H1 (cell line): ENCODE results near the gene APOL6. TPM values are rescaled to one million over a fixed set of nuclear protein-coding genes. Genes with fewer than 3 reads are reported as not detected.
"Not testable (repeated sequence)": the region's sequence is repeated elsewhere in the genome, so short reads cannot be mapped to it uniquely, and the experiment has no call there.

Experiments
- CTCF ChIA-PET: fragments of 300-600 bp; sonication (Branson Sonifier 250); formaldehyde crosslinking; loops from one replicate; lab custom pipeline; 2021; ENCODE audit not compliant: partially characterized antibody; lab: Charles Lee
- POLR2A ChIA-PET: fragments of 300-600 bp; sonication (Branson Sonifier 250); formaldehyde crosslinking; loops from one replicate; lab custom pipeline; 2021; ENCODE audit warnings: inconsistent platforms; ENCODE audit not compliant: partially characterized antibody; lab: Charles Lee
- DNase-seq, 2 experiments: peaks; one replicate each; pipeline versions ENCODE4 v3.0.0 to v3.0.0-alpha.2; 2010 to 2022; ENCODE audit warnings: low spot score in 2 of 2, low read depth in 1 of 2, mixed read lengths in 1 of 2
- FAIRE-seq: peaks from 2 replicates; lab custom pipeline; 2011; peaks lifted over from hg19 to GRCh38; lab: Jason Lieb, UNC
- H2AFZ ChIP-seq: 2 replicates; pipeline ENCODE4 v1.8.1; 2012; ENCODE audit warnings: low read length, inconsistent platforms
- H2AK5ac ChIP-seq: 2 replicates; pipeline ENCODE4 v1.6.1; 2013; ENCODE audit warnings: low read depth, low read length
- H2BK120ac ChIP-seq: replicated peaks from 2 replicates; pipeline ENCODE3; 2013; ENCODE audit warnings: low read depth, low read length, inconsistent platforms
- H2BK12ac ChIP-seq: 2 replicates; pipeline ENCODE4 v1.6.1; 2013; ENCODE audit warnings: low read depth, low read length
- H2BK15ac ChIP-seq: 2 replicates; pipeline ENCODE4 v1.6.1; 2013; ENCODE audit warnings: low read length
- H2BK20ac ChIP-seq: 2 replicates; pipeline ENCODE4 v1.6.1; 2013; ENCODE audit warnings: low read length
- H2BK5ac ChIP-seq: 2 replicates; pipeline ENCODE4 v1.6.1; 2013; ENCODE audit warnings: low read depth, low read length
- H3K14ac ChIP-seq: 2 replicates; pipeline ENCODE4 v1.6.1; 2013; ENCODE audit warnings: inconsistent platforms; ENCODE audit not compliant: insufficient read length
- H3K18ac ChIP-seq: 2 replicates; pipeline ENCODE4 v1.6.1; 2013; ENCODE audit warnings: low read length; ENCODE audit errors: extremely low read depth
- H3K23ac ChIP-seq: 2 replicates; pipeline ENCODE4 v1.6.1; 2013; ENCODE audit warnings: inconsistent platforms; ENCODE audit not compliant: insufficient read length
- H3K23me2 ChIP-seq: 2 replicates; pipeline ENCODE4 v1.6.1; 2013; ENCODE audit warnings: low read depth, low read length
- H3K27ac ChIP-seq: 2 replicates; pipeline ENCODE4 v1.6.1; 2011; ENCODE audit warnings: low read depth, low read length, inconsistent platforms
- H3K27me3 ChIP-seq, 4 experiments: replicated peaks in 1 of 4; 1 replicate in 1 of 4; 2 replicates in 3 of 4; pipeline versions ENCODE4 v1.6.1 to v1.8.1; 2011 to 2013; ENCODE audit warnings: low read length in 3 of 4, mild to moderate bottlenecking in 3 of 4, inconsistent platforms in 2 of 4, mixed read lengths in 2 of 4, moderate library complexity in 1 of 4; ENCODE audit not compliant: control insufficient read depth in 3 of 4, insufficient read depth in 3 of 4; ENCODE audit errors: extremely low read depth in 1 of 4
- H3K36me3 ChIP-seq, 4 experiments: 2 replicates each; pipeline versions ENCODE4 v1.6.1 to v1.8.1; 2011 to 2013; ENCODE audit warnings: mild to moderate bottlenecking in 4 of 4, low read length in 3 of 4, moderate library complexity in 2 of 4, control low read depth in 1 of 4, inconsistent platforms in 1 of 4; ENCODE audit not compliant: insufficient read depth in 4 of 4, control insufficient read depth in 2 of 4
- H3K4ac ChIP-seq: replicated peaks from 2 replicates; pipeline ENCODE3; 2013; ENCODE audit warnings: low read length, low read depth, mixed read lengths, inconsistent platforms; ENCODE audit not compliant: insufficient read length
- H3K4me1 ChIP-seq, 4 experiments: replicated peaks in 1 of 4; 1 replicate in 1 of 4; 2 replicates in 3 of 4; pipeline versions ENCODE4 v1.6.1 to v1.8.1; 2011 to 2013; ENCODE audit warnings: low read length in 3 of 4, inconsistent platforms in 2 of 4, mixed read lengths in 1 of 4; ENCODE audit not compliant: insufficient read depth in 4 of 4, control insufficient read depth in 3 of 4
- H3K4me2 ChIP-seq, 2 experiments: 2 replicates each; pipeline versions ENCODE4 v1.6.1 to v1.8.1; 2011 to 2013; ENCODE audit warnings: low read depth in 2 of 2, low read length in 2 of 2, control low read depth in 1 of 2, inconsistent platforms in 1 of 2, mild to moderate bottlenecking in 1 of 2; ENCODE audit not compliant: insufficient read depth in 1 of 2
- H3K4me3 ChIP-seq, 4 experiments: fragments of 200-600, 300-600 bp in 1 of 4; sonication (generic), shearing (Covaris generic), sonication (Bioruptor Twin) in 1 of 4; 2 replicates each; pipeline versions ENCODE4 v1.5.1 to v1.8.1; 2011 to 2016; ENCODE audit warnings: low read length in 4 of 4, low read depth in 3 of 4, control low read depth in 2 of 4, inconsistent platforms in 2 of 4, mild to moderate bottlenecking in 2 of 4, mixed read lengths in 1 of 4, moderate library complexity in 1 of 4; ENCODE audit not compliant: insufficient read depth in 2 of 4; ENCODE audit errors: extremely low read depth in 1 of 4
- H3K56ac ChIP-seq: replicated peaks from 2 replicates; pipeline ENCODE3; 2013; ENCODE audit warnings: low read depth, mild to moderate bottlenecking, mixed read lengths, low read length, inconsistent platforms; ENCODE audit not compliant: insufficient read length
- H3K79me1 ChIP-seq: 2 replicates; pipeline ENCODE4 v1.6.1; 2013; ENCODE audit warnings: low read depth, low read length, control low read depth
- H3K79me2 ChIP-seq, 2 experiments: 2 replicates each; pipeline versions ENCODE4 v1.6.1 to v1.8.1; 2012 to 2013; ENCODE audit warnings: low read length in 2 of 2, mild to moderate bottlenecking in 2 of 2, inconsistent platforms in 1 of 2; ENCODE audit not compliant: insufficient read depth in 2 of 2, control insufficient read depth in 1 of 2
- H3K9ac ChIP-seq, 4 experiments: replicated peaks in 1 of 4; 1 replicate in 1 of 4; 2 replicates in 3 of 4; pipeline versions ENCODE4 v1.6.1 to v1.8.1; 2011 to 2013; ENCODE audit warnings: low read depth in 3 of 4, low read length in 3 of 4, control low read depth in 2 of 4, mild to moderate bottlenecking in 2 of 4, moderate library complexity in 2 of 4, inconsistent platforms in 1 of 4; ENCODE audit errors: extremely low read depth in 1 of 4
- H3K9me3 ChIP-seq, 2 experiments: 2 replicates each; pipeline versions ENCODE4 v1.6.1 to v1.8.1; 2012 to 2013; ENCODE audit warnings: mild to moderate bottlenecking in 2 of 2, moderate library complexity in 2 of 2, control low read depth in 1 of 2, inconsistent platforms in 1 of 2, low read depth in 1 of 2, low read length in 1 of 2, mixed read lengths in 1 of 2; ENCODE audit not compliant: insufficient read depth in 2 of 2
- H4K20me1 ChIP-seq, 2 experiments: replicated peaks in 1 of 2; 2 replicates each; pipeline versions ENCODE3 to v1.8.1; 2011 to 2013; ENCODE audit warnings: inconsistent platforms in 2 of 2, low read length in 2 of 2, mild to moderate bottlenecking in 1 of 2; ENCODE audit not compliant: insufficient read depth in 2 of 2, control insufficient read depth in 1 of 2
- H4K5ac ChIP-seq: 2 replicates; pipeline ENCODE4 v1.6.1; 2013; ENCODE audit warnings: low read length, low read depth, mixed read lengths, inconsistent platforms; ENCODE audit not compliant: insufficient read length
- H4K8ac ChIP-seq: 2 replicates; pipeline ENCODE4 v1.8.0; 2013; ENCODE audit warnings: mild to moderate bottlenecking, moderate library complexity, low read length, inconsistent platforms; ENCODE audit not compliant: insufficient read depth; ENCODE audit errors: extremely low read depth
- H4K91ac ChIP-seq: replicated peaks from 2 replicates; pipeline ENCODE3; 2013; ENCODE audit warnings: low read length, mixed read lengths, inconsistent platforms; ENCODE audit not compliant: insufficient read length
- WGBS, 2 experiments: shearing (Covaris generic) in 1 of 2; methylation state at CpG; one replicate each; pipeline versions ENCODE4 v1.1.6 to v1.1.7; 2013 to 2015; ENCODE audit warnings: low lambda C conversion rate in 2 of 2, mixed read lengths in 2 of 2, inconsistent platforms in 1 of 2, low coverage in 1 of 2, missing lambda C conversion rate in 1 of 2; ENCODE audit not compliant: insufficient replicate concordance in 2 of 2, insufficient coverage in 1 of 2, insufficient read length in 1 of 2; ENCODE audit errors: extremely low coverage in 1 of 2, missing lambda C conversion rate in 1 of 2; 5-methylcytosine and 5-hydroxymethylcytosine counted together
- polyA plus RNA-seq, 7 experiments: library from polyadenylated mRNA; depleted of rRNA in 3 of 7; stranded (reverse) in 5 of 7; unstranded in 2 of 7; fragments of >200 nt in 5 of 7; fragments of 200-250 nt in 2 of 7; gene quantifications; 1 replicate in 5 of 7; 2 replicates in 1 of 7; 4 replicates in 1 of 7; pipeline versions ENCODE4 v1.2.1 to v1.2.3, GENCODE V29; 2011 to 2013; ENCODE audit warnings: missing spikeins in 2 of 7, mixed read lengths in 2 of 7
- total RNA-seq: library from RNA; stranded (reverse); fragmentation: NEBNext Ultra II Directional; extraction: Animal tissue kit (Norgen Biotek cat#: 25700); gene quantifications from 2 replicates; pipeline ENCODE4 v1.2.1, GENCODE V29; 2021

Gene APOL6
- total and polyA plus RNA-seq, 2 of the 8 experiments (the other 6 are each of a cell fraction or from before 2014, with no cell fraction given), result 0.06 to 0.13 TPM

GRCh38 chr22:35676065-35676464 lies 27.8 kb downstream of the APOL6 start:
- H3K4me3 ChIP-seq, H4K8ac ChIP-seq, H3K14ac ChIP-seq, H3K36me3 ChIP-seq, DNase-seq, H2AFZ ChIP-seq, H2BK5ac ChIP-seq, H4K20me1 ChIP-seq, H2AK5ac ChIP-seq, H3K4me2 ChIP-seq, H2BK120ac ChIP-seq, H4K5ac ChIP-seq, H3K9ac ChIP-seq, H2BK15ac ChIP-seq, H3K4ac ChIP-seq, H3K56ac ChIP-seq, FAIRE-seq, H3K23ac ChIP-seq, H2BK20ac ChIP-seq, H2BK12ac ChIP-seq, H4K91ac ChIP-seq, H3K27ac ChIP-seq, H3K79me1 ChIP-seq, H3K23me2 ChIP-seq, H3K27me3 ChIP-seq, H3K79me2 ChIP-seq: not testable (repeated sequence)
- H3K9me3 ChIP-seq, result peaks cover 0 to 19% of the 10 kb centered on the region in 2 experiments; a peak in 3 of 4 replicates
- CTCF ChIA-PET, result interaction anchor here (1.5 to 2.2 kb wide), 2 partner anchors 8 to 14 kb away, joined by 7 to 13 read pairs; no protein-coding TSS in a partner anchor
- 0% methylated on average over 1 of the region's 1 CpG; no CpG with 5 or more reads in 1 of the 2 experiments for WGBS, 2 experiments
- peaks cover 0 to 18% (median 9%) of the 10 kb centered on the region in 4 experiments; a peak in 4 of 7 replicates for H3K4me1 ChIP-seq
- POLR2A ChIA-PET, result interaction anchor here (0.5 to 0.6 kb wide), 2 partner anchors 12 to 295 kb away, joined by 3 read pairs; partner anchors contain the start of gene HMOX1
- peak overlapping the region; percentile 32 for H3K18ac ChIP-seq
